WTC11 (cell line): ENCODE data around the gene LYST. TPM values are rescaled to one million over a fixed set of nuclear protein-coding genes. Genes with fewer than 3 reads are reported as not detected.

Source experiments
- ATAC-seq: fragments of 200-7000 bp; cut with Tn5 transposase; 2 replicates; pipeline ENCODE4 v1.10.0; 2021; ENCODE audit warnings: mild to moderate bottlenecking, moderate library complexity
- CTCF ChIA-PET: fragments of 300-600 bp; sonication (Branson Sonifier 250); formaldehyde crosslinking; loops from one replicate; lab custom pipeline; 2021; ENCODE audit warnings: antibody characterized with exemption; lab: Charles Lee
- POLR2A ChIA-PET: fragments of 350-600 bp; sonication (Branson Sonifier 250); formaldehyde crosslinking; loops from one replicate; lab custom pipeline; 2021; ENCODE audit warnings: antibody characterized with exemption; lab: Charles Lee
- DNase-seq: peaks from one replicate; pipeline ENCODE4 v3.0.0; 2021; ENCODE audit warnings: low spot score
- H3K27ac Mint-ChIP-seq: 2 replicates; pipeline ENCODE4 v1.8.0; 2021; ENCODE audit warnings: mixed read lengths
- H3K27me3 Mint-ChIP-seq: 2 replicates; pipeline ENCODE4 v1.8.0; 2021; ENCODE audit warnings: low read depth, mild to moderate bottlenecking, moderate library complexity, mixed read lengths
- H3K36me3 Mint-ChIP-seq: 2 replicates; pipeline ENCODE4 v1.8.0; 2021; ENCODE audit warnings: mixed read lengths
- H3K4me1 Mint-ChIP-seq: 2 replicates; pipeline ENCODE4 v1.8.0; 2022; ENCODE audit warnings: mixed read lengths
- H3K4me3 Mint-ChIP-seq: 2 replicates; pipeline ENCODE4 v1.8.0; 2021; ENCODE audit warnings: mild to moderate bottlenecking, moderate library complexity, mixed read lengths
- H3K9me3 Mint-ChIP-seq: 2 replicates; pipeline ENCODE4 v1.8.0; 2021; ENCODE audit warnings: mixed read lengths
- ETV6 ChIP-seq: sonication (generic); formaldehyde crosslinking; IDR thresholded peaks from 2 replicates; pipeline ENCODE4 v1.8.1; 2022; ENCODE audit warnings: mild to moderate bottlenecking, missing genetic modification reagents
- HMGA2 ChIP-seq: fragments of 250-450 bp; sonication (Bioruptor Pico); IDR thresholded peaks from 2 replicates; pipeline ENCODE4 v1.4.0; 2021; ENCODE audit warnings: mild to moderate bottlenecking, moderate library complexity
- IRF2 ChIP-seq: sonication (generic); formaldehyde crosslinking; IDR thresholded peaks from 2 replicates; pipeline ENCODE4 v1.8.0; 2022; ENCODE audit warnings: low read depth, missing genetic modification reagents, borderline replicate concordance
- JAZF1 ChIP-seq: fragments of 250-450 bp; sonication (Bioruptor Pico); IDR thresholded peaks from 2 replicates; pipeline ENCODE4 v1.9.0; 2021; ENCODE audit warnings: moderate library complexity, mild to moderate bottlenecking, inconsistent platforms
- NR3C1 ChIP-seq: sonication (generic); formaldehyde crosslinking; conservative IDR thresholded peaks from 2 replicates; pipeline ENCODE4 v1.8.1; 2023; ENCODE audit warnings: low read depth, mild to moderate bottlenecking, missing genetic modification reagents
- RORB ChIP-seq: fragments of 250-450 bp; sonication (Bioruptor Pico); IDR thresholded peaks from 2 replicates; pipeline ENCODE4 v1.9.0; 2021; ENCODE audit warnings: mild to moderate bottlenecking
- TEAD4 ChIP-seq: sonication (generic); formaldehyde crosslinking; IDR thresholded peaks from 2 replicates; pipeline ENCODE4 v1.8.0; 2022; ENCODE audit warnings: mild to moderate bottlenecking, missing genetic modification reagents
- TP53 ChIP-seq: sonication (generic); formaldehyde crosslinking; IDR thresholded peaks from 2 replicates; pipeline ENCODE4 v1.8.1; 2023; ENCODE audit warnings: mild to moderate bottlenecking, missing genetic modification reagents
- ZNF396 ChIP-seq: fragments of 250-450 bp; sonication (Bioruptor Pico); IDR thresholded peaks from 2 replicates; pipeline ENCODE4 v1.8.0; 2021; ENCODE audit warnings: mild to moderate bottlenecking, moderate library complexity, borderline replicate concordance
- total RNA-seq: library from RNA; stranded (reverse); gene quantifications from 3 replicates; pipeline ENCODE4 v1.2.3, GENCODE V29; 2021
- TF ChIP-seq, protein P1 (sequence below): sonication (generic); formaldehyde crosslinking; IDR thresholded peaks from 2 replicates; pipeline ENCODE4 v1.8.0; 2023; ENCODE audit warnings: mild to moderate bottlenecking, missing genetic modification reagents
- TF ChIP-seq, protein P2 (sequence below): sonication (generic); formaldehyde crosslinking; IDR thresholded peaks from 2 replicates; pipeline ENCODE4 v1.8.1; 2023; ENCODE audit warnings: mild to moderate bottlenecking, moderate library complexity, missing genetic modification reagents
- TF ChIP-seq, protein P3 (sequence below): fragments of 200-600 bp; IDR thresholded peaks from 2 replicates; pipeline ENCODE4 v1.8.0; 2022; ENCODE audit warnings: antibody characterized with exemption
- TF ChIP-seq, protein P4 (sequence below): sonication (generic); formaldehyde crosslinking; IDR thresholded peaks from 2 replicates; pipeline ENCODE4 v1.8.0; 2022; ENCODE audit warnings: mild to moderate bottlenecking, missing genetic modification reagents
- TF ChIP-seq, protein P5 (sequence below): fragments of 250-450 bp; sonication (Bioruptor Pico); IDR thresholded peaks from 2 replicates; pipeline ENCODE4 v2.1.2; 2022; ENCODE audit warnings: mild to moderate bottlenecking, moderate library complexity
- TF ChIP-seq, protein P6 (sequence below): sonication (generic); formaldehyde crosslinking; IDR thresholded peaks from 2 replicates; pipeline ENCODE4 v1.8.1; 2022; ENCODE audit warnings: mild to moderate bottlenecking, missing genetic modification reagents, moderate library complexity, borderline replicate concordance

The LYST gene
- total RNA-seq, 1 experiment from 2014 or later, result 0.59 TPM

DNA sequence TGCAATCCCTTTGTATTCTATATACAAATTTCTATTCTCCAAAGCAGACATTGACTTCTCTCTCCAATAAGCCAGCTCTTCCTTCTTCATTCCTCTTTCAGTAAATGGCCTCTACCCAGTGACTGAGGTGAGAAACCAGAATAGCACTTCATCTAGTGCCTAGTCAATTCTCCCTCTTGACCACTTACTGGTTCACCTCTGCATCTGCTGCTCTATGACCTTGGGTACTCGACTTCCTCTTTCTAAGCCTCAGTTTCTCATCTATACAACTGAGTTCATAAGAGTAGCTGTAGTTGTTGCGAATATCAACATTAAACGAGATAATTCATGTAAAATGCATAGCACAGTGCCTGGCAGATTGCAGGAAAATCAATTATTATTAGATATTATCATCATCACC lies 12.4 kb downstream of the LYST start (continued):
- TF ChIP-seq, protein P1, sequence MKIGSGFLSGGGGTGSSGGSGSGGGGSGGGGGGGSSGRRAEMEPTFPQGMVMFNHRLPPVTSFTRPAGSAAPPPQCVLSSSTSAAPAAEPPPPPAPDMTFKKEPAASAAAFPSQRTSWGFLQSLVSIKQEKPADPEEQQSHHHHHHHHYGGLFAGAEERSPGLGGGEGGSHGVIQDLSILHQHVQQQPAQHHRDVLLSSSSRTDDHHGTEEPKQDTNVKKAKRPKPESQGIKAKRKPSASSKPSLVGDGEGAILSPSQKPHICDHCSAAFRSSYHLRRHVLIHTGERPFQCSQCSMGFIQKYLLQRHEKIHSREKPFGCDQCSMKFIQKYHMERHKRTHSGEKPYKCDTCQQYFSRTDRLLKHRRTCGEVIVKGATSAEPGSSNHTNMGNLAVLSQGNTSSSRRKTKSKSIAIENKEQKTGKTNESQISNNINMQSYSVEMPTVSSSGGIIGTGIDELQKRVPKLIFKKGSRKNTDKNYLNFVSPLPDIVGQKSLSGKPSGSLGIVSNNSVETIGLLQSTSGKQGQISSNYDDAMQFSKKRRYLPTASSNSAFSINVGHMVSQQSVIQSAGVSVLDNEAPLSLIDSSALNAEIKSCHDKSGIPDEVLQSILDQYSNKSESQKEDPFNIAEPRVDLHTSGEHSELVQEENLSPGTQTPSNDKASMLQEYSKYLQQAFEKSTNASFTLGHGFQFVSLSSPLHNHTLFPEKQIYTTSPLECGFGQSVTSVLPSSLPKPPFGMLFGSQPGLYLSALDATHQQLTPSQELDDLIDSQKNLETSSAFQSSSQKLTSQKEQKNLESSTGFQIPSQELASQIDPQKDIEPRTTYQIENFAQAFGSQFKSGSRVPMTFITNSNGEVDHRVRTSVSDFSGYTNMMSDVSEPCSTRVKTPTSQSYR, result no peak

DNA sequence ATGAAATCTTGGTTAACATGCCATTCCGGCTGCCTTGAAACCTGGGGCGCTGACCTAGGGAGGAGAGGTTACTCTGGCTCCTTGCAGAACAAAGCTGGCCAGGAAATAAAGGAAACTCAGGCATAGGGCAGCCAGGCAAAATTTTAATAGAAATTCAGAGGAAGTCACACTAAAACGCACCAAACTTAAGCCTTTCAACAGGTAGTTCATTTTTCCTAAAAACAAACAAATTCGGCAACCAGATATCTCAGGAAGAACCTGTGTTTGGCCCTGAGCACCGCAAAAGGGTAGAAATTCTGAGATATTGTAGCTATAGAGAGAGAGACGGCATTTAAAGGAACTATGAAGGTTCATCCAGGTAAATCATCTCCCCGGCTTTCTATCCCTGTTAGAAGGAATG lies 13.1 kb downstream of the LYST start:
- Mint-ChIP-seq H3K4me3 (no peak overlapping the region), H3K27ac (no peak overlapping the region), H3K9me3 (no peaks in the 10 kb centered on the region), H3K27me3 (no peaks in the 10 kb centered on the region; the same call in 1 of the 2 replicates), H3K4me1 (no peaks in the 10 kb centered on the region), H3K36me3 (no peaks in the 10 kb centered on the region)
- ChIA-PET POLR2A (no interaction called here), CTCF (interaction anchor here (1.7 to 2.2 kb wide), 2 partner anchors 8 to 118 kb away, joined by 8 to 11 read pairs; no protein-coding TSS in a partner anchor)
- TF ChIP-seq, protein P2, sequence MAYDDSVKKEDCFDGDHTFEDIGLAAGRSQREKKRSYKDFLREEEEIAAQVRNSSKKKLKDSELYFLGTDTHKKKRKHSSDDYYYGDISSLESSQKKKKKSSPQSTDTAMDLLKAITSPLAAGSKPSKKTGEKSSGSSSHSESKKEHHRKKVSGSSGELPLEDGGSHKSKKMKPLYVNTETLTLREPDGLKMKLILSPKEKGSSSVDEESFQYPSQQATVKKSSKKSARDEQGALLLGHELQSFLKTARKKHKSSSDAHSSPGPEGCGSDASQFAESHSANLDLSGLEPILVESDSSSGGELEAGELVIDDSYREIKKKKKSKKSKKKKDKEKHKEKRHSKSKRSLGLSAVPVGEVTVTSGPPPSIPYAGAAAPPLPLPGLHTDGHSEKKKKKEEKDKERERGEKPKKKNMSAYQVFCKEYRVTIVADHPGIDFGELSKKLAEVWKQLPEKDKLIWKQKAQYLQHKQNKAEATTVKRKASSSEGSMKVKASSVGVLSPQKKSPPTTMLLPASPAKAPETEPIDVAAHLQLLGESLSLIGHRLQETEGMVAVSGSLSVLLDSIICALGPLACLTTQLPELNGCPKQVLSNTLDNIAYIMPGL (CRISPR knock-in tag), result no peak
- TF ChIP-seq, protein P3, sequence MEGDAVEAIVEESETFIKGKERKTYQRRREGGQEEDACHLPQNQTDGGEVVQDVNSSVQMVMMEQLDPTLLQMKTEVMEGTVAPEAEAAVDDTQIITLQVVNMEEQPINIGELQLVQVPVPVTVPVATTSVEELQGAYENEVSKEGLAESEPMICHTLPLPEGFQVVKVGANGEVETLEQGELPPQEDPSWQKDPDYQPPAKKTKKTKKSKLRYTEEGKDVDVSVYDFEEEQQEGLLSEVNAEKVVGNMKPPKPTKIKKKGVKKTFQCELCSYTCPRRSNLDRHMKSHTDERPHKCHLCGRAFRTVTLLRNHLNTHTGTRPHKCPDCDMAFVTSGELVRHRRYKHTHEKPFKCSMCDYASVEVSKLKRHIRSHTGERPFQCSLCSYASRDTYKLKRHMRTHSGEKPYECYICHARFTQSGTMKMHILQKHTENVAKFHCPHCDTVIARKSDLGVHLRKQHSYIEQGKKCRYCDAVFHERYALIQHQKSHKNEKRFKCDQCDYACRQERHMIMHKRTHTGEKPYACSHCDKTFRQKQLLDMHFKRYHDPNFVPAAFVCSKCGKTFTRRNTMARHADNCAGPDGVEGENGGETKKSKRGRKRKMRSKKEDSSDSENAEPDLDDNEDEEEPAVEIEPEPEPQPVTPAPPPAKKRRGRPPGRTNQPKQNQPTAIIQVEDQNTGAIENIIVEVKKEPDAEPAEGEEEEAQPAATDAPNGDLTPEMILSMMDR, result no peak
- TF ChIP-seq HMGA2 (CRISPR knock-in tag) (no peak), TP53 (no peak), RORB (CRISPR knock-in tag) (no peak), ZNF396 (CRISPR knock-in tag) (no peak), TEAD4 (CRISPR knock-in tag) (no peak), NR3C1 (CRISPR knock-in tag) (no peak), ETV6 (CRISPR knock-in tag) (no peak), IRF2 (CRISPR knock-in tag) (no peak), JAZF1 (no peak)
- TF ChIP-seq, protein P4, sequence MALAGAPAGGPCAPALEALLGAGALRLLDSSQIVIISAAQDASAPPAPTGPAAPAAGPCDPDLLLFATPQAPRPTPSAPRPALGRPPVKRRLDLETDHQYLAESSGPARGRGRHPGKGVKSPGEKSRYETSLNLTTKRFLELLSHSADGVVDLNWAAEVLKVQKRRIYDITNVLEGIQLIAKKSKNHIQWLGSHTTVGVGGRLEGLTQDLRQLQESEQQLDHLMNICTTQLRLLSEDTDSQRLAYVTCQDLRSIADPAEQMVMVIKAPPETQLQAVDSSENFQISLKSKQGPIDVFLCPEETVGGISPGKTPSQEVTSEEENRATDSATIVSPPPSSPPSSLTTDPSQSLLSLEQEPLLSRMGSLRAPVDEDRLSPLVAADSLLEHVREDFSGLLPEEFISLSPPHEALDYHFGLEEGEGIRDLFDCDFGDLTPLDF (CRISPR knock-in tag), result no peak
- TF ChIP-seq, protein P5, sequence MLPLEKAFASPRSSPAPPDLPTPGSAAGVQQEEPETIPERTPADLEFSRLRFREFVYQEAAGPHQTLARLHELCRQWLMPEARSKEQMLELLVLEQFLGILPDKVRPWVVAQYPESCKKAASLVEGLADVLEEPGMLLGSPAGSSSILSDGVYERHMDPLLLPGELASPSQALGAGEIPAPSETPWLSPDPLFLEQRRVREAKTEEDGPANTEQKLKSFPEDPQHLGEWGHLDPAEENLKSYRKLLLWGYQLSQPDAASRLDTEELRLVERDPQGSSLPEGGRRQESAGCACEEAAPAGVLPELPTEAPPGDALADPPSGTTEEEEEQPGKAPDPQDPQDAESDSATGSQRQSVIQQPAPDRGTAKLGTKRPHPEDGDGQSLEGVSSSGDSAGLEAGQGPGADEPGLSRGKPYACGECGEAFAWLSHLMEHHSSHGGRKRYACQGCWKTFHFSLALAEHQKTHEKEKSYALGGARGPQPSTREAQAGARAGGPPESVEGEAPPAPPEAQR (CRISPR knock-in tag), result no peak
- TF ChIP-seq, protein P6, sequence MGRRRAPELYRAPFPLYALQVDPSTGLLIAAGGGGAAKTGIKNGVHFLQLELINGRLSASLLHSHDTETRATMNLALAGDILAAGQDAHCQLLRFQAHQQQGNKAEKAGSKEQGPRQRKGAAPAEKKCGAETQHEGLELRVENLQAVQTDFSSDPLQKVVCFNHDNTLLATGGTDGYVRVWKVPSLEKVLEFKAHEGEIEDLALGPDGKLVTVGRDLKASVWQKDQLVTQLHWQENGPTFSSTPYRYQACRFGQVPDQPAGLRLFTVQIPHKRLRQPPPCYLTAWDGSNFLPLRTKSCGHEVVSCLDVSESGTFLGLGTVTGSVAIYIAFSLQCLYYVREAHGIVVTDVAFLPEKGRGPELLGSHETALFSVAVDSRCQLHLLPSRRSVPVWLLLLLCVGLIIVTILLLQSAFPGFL, result no peak
- no peak for ATAC-seq
- no peak for DNase-seq
